Tibial nerve (tissue), 4 donors: ENCODE measurements around the gene IGF1R. TPM values are rescaled to one million over a fixed set of nuclear protein-coding genes. Genes with fewer than 3 reads are reported as not detected.
A peak's percentile ranks its signal among the peaks of the same experiment; 100 is the strongest.

Experiments
- DNase-seq, 2 donors: peaks; one replicate each; pipeline ENCODE4 v3.0.0-alpha.2; 2019; ENCODE audit warnings: low spot score in 2 of 2
- H3K27ac ChIP-seq, 4 donors: fragments of 200-600 bp; sonication (generic) in 3 of 4; one replicate each; pipeline ENCODE4 v1.5.1; 2017 to 2019; ENCODE audit warnings: mild to moderate bottlenecking in 1 of 4
- H3K27me3 ChIP-seq, 2 donors: fragments of 200-600 bp; sonication (generic) in 1 of 2; one replicate each; pipeline versions ENCODE4 v1.5.1 to v1.6.0; 2017 to 2019
- H3K36me3 ChIP-seq, 3 donors: fragments of 200-600 bp; sonication (generic); one replicate each; pipeline ENCODE4 v1.5.1; 2018 to 2019
- H3K4me1 ChIP-seq, 4 donors: fragments of 200-600 bp; sonication (generic) in 3 of 4; one replicate each; pipeline ENCODE4 v1.5.1; 2017 to 2019
- H3K4me3 ChIP-seq, 4 donors: fragments of 200-600 bp; sonication (generic) in 3 of 4; one replicate each; pipeline ENCODE4 v1.5.1; 2017 to 2019; ENCODE audit warnings: mild to moderate bottlenecking in 1 of 4, moderate library complexity in 1 of 4
- H3K9me3 ChIP-seq, 4 donors: fragments of 200-600 bp; sonication (generic) in 3 of 4; one replicate each; pipeline ENCODE4 v1.5.1; 2017 to 2019
- CTCF ChIP-seq, 5 experiments: fragments of 200-600 bp in 3 of 5; fragments of 450-650 bp in 2 of 5; sonication (generic) in 3 of 5; IDR thresholded peaks; one replicate each; pipeline ENCODE4 v1.5.1; 2016 to 2019; ENCODE audit warnings: antibody characterized with exemption in 5 of 5, mild to moderate bottlenecking in 3 of 5, moderate library complexity in 2 of 5
- EP300 ChIP-seq, 2 donors: sonication (generic); formaldehyde crosslinking; IDR thresholded peaks; one replicate each; pipeline ENCODE4 v1.6.1; 2017; ENCODE audit warnings: antibody characterized with exemption in 2 of 2, mild to moderate bottlenecking in 1 of 2
- POLR2A ChIP-seq, 2 donors: fragments of 450-650 bp; IDR thresholded peaks; one replicate each; pipeline ENCODE4 v1.6.1; 2017; ENCODE audit warnings: antibody characterized with exemption in 2 of 2, mild to moderate bottlenecking in 2 of 2, moderate library complexity in 2 of 2
- WGBS, 2 donors: methylation state at CpG; one replicate each; pipeline ENCODE4 v1.1.5; 2018; 5-methylcytosine and 5-hydroxymethylcytosine counted together
- total RNA-seq, 4 donors: library from RNA; depleted of rRNA; stranded (reverse); fragments of >200 nt; gene quantifications; one replicate each; pipeline ENCODE4 v1.1.0, GENCODE V29; 2016

Gene IGF1R
- total RNA-seq, 4 donors from 2014 or later, result 82.5 to 164 (median 111) TPM

GRCh38 chr15:98666841-98667240 lies 18.5 kb downstream of the IGF1R start:
- TF ChIP-seq EP300 (IDR thresholded peaks at IDR 0.05), result no peak
- TF ChIP-seq POLR2A (IDR thresholded peaks at IDR 0.05), result no peak
- no peak for TF ChIP-seq CTCF (IDR thresholded peaks at IDR 0.05)
- Histone ChIP-seq H3K36me3 (no peaks in the 10 kb centered on the region), H3K27me3 (no peaks in the 10 kb centered on the region), H3K4me1 (peaks cover 4 to 85% (median 31%) of the 10 kb centered on the region in 4 donors), H3K27ac (no peak overlapping the region), H3K9me3 (no peaks in the 10 kb centered on the region), H3K4me3 (no peak overlapping the region)
- no peak for DNase-seq
- 83 to 89% methylated on average over 7 of the region's 7 CpGs for WGBS, 2 donors

GRCh38 chr15:98667521-98668179 lies 19.3 kb downstream of the IGF1R start:
- H3K4me1 ChIP-seq, result peaks cover 4 to 86% (median 36%) of the 10 kb centered on the region in 4 donors
- WGBS, 2 donors, result 93% methylated on average over 13 of the region's 13 CpGs
- no peak overlapping the region for H3K27ac ChIP-seq

GRCh38 chr15:98668566-98669308 lies 20.4 kb downstream of the IGF1R start:
- Histone ChIP-seq H3K4me3 (no peak overlapping the region), H3K27me3 (no peaks in the 10 kb centered on the region), H3K36me3 (no peaks in the 10 kb centered on the region), H3K27ac (peak overlapping the region in 1 of 4 donors; percentile 72), H3K9me3 (no peaks in the 10 kb centered on the region), H3K4me1 (peaks cover 4 to 85% (median 45%) of the 10 kb centered on the region in 4 donors)
- WGBS, 2 donors, result 59 to 62% methylated on average over 10 of the region's 10 CpGs
- no peak for DNase-seq
- TF ChIP-seq CTCF (IDR thresholded peaks at IDR 0.05), result no peak
- no peak for TF ChIP-seq EP300 (IDR thresholded peaks at IDR 0.05)
- TF ChIP-seq POLR2A (IDR thresholded peaks at IDR 0.05), result no peak

More at GRCh38 chr15:98667521-98668179, 19.3 kb downstream of the IGF1R start:
- H3K36me3 ChIP-seq, result no peaks in the 10 kb centered on the region
- no peak overlapping the region for H3K4me3 ChIP-seq
- TF ChIP-seq CTCF (IDR thresholded peaks at IDR 0.05) (no peak), POLR2A (IDR thresholded peaks at IDR 0.05) (no peak), EP300 (IDR thresholded peaks at IDR 0.05) (no peak)
- no peaks in the 10 kb centered on the region for H3K9me3 ChIP-seq
- H3K27me3 ChIP-seq, result no peaks in the 10 kb centered on the region
- DNase-seq, result no peak

- WGBS, 2 donors, result 89 to 94% methylated on average over 5 to 7 of the region's 7 CpGs
- DNase-seq, result no peak
- no peaks in the 10 kb centered on the region for H3K9me3 ChIP-seq
- H3K27ac ChIP-seq, result peak overlapping the region in 2 of 4 donors; percentile 66 to 72
- H3K27me3 ChIP-seq, result no peaks in the 10 kb centered on the region
- TF ChIP-seq CTCF (IDR thresholded peaks at IDR 0.05) (no peak), POLR2A (IDR thresholded peaks at IDR 0.05) (no peak), EP300 (IDR thresholded peaks at IDR 0.05) (no peak)
- no peak overlapping the region for H3K4me3 ChIP-seq
- peaks cover 4 to 88% (median 45%) of the 10 kb centered on the region in 4 donors for H3K4me1 ChIP-seq
- no peaks in the 10 kb centered on the region for H3K36me3 ChIP-seq
Observed at GRCh38 chr15:98669638-98670037, 21.3 kb downstream of the IGF1R start.
